OCI-M2 (cell line): ENCODE results near the gene ENGASE.

ENCODE experiments used
- DNase-seq: peaks from one replicate; lab custom pipeline; 2025; ENCODE audit not compliant: unreplicated experiment; lab: John Stamatoyannopoulos, UW

The ENGASE gene

DNA sequence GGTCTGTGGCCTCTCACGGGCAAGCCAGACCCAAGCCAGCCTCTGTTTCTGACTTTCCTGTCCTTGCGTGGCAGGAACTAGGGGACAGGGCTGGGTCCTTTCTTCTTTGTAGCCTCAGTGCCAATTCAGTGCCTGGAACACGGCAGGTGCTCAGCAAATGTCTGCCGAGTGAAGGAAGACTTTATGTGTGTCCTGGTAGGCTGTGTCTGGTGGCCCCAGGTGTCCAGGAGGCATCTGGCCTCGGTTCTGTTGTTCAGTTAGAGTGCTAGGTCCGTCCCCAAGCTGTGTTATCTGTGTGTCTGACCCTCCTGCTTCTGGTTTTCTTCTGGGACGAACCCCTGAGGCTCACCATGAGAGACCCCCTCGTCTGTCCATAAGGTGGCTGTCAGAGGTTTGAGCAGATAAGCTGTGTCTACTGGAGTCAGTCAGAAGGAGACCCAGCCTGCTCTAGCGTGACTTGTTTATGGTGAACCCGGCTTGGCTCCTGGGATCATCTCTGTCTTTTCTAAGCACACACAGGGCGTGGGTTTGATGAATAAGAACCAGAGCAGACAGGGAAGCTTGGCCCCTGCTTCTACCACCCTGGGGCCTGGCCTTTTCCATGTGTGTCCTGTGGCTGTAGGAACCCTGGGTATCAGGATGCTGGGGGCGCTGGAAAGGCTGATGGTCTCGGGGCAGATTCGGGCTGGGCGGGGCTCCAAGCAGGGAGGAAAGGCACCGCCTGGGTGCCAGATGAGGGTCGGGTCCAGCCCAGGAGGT, 39.3 kb downstream of the ENGASE start:
- no peak for DNase-seq

- no peak for DNase-seq
These were observed 40.1 kb downstream of the ENGASE start for GRCh38 chr17:79114458-79115301.

DNA sequence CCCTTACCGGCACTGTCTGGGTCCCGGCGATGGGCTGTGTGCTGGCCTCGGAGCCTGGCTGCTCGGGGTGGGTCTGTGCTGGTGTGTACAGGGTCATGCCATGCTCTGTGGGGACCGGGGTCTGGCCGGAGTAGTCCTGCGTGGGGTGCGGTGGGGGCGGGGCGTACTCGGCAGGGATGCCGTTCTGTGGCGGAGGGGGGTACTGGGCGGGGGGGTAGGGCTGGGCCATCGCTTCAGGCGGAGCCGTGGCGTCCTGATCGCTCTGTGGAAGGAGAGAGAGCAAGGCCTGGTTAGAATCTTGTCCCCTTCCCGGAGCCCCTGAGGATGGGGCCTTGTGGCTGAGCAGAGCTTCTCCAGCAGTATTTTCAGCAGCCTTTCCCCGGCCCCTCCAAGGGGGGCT, 40.9 kb downstream of the ENGASE start:
- DNase-seq = no peak

GRCh38 chr17:79116575-79117368, 42.1 kb downstream of the ENGASE start:
- DNase-seq = no peak

GRCh38 chr17:79117905-79118487, 43.4 kb downstream of the ENGASE start:
- no peak for DNase-seq

DNA sequence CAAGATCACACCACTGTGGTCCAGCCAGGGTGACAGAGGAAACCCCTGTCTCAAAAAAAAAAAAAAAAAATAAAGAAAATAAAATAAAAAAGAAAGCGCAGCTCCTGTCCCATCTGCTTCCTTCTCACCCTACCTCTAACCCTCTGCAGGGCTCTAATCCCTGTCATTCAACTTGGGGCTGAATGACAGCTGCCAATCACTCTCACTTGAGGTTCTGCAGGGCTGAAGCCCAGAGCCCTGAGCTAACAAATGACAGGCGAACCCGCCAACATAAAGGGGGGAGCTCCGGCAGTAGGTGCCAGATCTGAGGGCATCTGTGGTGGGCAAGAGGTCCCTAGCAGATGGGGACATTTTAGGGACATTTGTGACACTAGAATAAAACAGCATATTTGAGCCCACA, 44.3 kb downstream of the ENGASE start:
- no peak for DNase-seq

GRCh38 chr17:79120259-79120658, 45.6 kb downstream of the ENGASE start:
- no peak for DNase-seq

- DNase-seq = no peak
These were observed 49.4 kb downstream of the ENGASE start for GRCh38 chr17:79123988-79124387.

- no peak for DNase-seq
These were observed 50.0 kb downstream of the ENGASE start for GRCh38 chr17:79124513-79125209.

GRCh38 chr17:79125503-79125902, 50.9 kb downstream of the ENGASE start:
- DNase-seq = no peak

GRCh38 chr17:79126139-79126538, 51.5 kb downstream of the ENGASE start:
- no peak for DNase-seq

- no peak for DNase-seq
These were observed 53.0 kb downstream of the ENGASE start for GRCh38 chr17:79127534-79128135.

DNA sequence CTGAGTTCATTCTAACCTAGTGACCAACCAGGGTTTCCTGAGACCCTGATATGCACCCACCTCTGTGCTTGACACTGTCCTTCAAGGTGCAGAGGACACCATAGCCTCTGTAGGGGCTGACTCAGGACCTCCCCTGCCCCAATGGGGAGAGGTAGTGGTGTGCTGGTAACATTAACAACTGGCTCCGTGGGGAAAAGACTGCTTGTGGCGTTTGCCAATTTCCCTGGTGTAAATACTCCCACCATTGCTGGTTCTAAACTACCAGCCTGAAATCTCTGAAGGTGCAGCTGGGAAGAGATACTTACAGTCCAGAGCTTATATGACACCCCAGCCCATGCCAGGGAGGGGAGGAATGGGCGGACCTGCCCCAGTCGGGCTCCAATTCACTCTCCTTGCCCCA, 54.9 kb downstream of the ENGASE start:
- no peak for DNase-seq

- no peak for DNase-seq
These were observed 56.1 kb downstream of the ENGASE start for GRCh38 chr17:79130536-79131273.

GRCh38 chr17:79131274-79131635, 56.6 kb downstream of the ENGASE start:
- DNase-seq = no peak

- DNase-seq = no peak
These were observed 57.1 kb downstream of the ENGASE start for GRCh38 chr17:79131701-79132100.

DNA sequence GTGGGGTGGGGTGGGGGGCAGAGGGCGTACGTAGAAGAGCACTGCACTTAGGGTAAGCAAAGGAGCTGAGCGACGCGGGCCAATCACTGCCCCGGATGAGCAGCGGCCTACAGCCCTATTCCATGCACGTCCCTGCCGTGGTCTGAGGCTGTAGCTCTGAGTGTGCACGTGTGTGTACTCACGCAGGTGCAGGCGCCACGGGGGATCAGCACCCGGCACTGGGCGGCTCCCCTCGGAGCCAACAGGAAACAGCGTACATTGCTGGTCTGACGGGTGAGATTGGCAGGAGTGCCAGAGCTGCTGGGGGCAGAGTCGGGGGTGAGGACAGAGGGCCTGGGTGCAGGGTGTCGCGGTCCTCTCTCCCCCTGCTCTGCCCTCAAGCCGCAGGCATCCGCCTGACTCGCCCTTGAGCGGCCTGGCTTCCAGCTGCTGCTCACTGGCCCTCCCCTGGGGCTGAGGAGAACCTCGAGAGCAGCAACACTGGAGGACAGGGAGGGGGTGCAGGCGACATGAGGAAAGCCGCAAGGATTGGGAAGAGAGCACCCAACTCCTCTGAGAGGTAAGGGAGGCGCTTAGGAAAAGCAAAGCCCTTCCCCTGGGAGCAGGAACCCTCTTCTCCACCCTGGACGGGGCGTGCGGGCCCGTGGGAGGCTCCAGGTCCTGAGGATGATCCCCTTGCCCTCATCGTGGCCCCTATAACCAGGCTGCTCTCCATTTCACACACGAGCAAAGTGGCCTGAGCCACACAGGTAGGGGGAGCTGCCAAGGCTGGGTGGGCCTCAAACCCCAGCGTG, 57.8 kb downstream of the ENGASE start:
- DNase-seq = no peak

- no peak for DNase-seq
These were observed 58.6 kb downstream of the ENGASE start for GRCh38 chr17:79133214-79133613.

DNA sequence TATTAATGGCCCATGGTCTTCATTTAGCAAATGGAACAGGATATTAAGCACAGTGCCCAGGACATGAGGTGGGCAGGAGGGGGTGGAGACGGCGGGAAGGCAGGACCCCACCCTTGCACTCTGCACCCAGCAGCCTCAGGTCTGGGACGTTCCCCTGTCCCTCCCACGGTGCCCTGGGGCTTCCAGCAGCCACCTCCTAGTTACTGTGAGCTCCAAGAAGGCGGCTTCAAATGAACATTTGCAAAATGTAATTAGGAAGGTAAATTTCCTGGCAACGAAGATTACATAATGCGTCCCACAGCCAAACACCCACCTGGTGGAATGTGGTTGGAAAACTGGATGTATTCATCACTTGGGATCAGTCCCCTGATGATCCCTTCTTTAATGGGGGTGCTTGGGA, 59.4 kb downstream of the ENGASE start:
- no peak for DNase-seq
